Bronchial epithelial cell (primary cell): ENCODE data around the gene OR9Q2. TPM values are rescaled to one million over a fixed set of nuclear protein-coding genes. Genes with fewer than 3 reads are reported as not detected.

Source experiments
- DNase-seq: peaks from one replicate; pipeline ENCODE4 v3.0.0-alpha.2; 2010; ENCODE audit warnings: low read depth
- FAIRE-seq: peaks from 2 replicates; lab custom pipeline; 2011; peaks lifted over from hg19 to GRCh38; lab: Jason Lieb, UNC
- H3K27me3 ChIP-seq: 2 replicates; pipeline ENCODE4 v1.5.1; 2011; ENCODE audit warnings: low read length; ENCODE audit not compliant: control insufficient read depth, insufficient read depth
- H3K36me3 ChIP-seq: 2 replicates; pipeline ENCODE4 v1.5.1; 2011; ENCODE audit warnings: low read length; ENCODE audit not compliant: control insufficient read depth, insufficient read depth
- H3K4me3 ChIP-seq: 2 replicates; pipeline ENCODE4 v1.5.1; 2011; ENCODE audit warnings: mild to moderate bottlenecking, low read depth, low read length, control low read depth
- total RNA-seq: library from RNA; depleted of rRNA; stranded (reverse); fragments of >200 nt; gene quantifications from 2 replicates; pipeline ENCODE4 v1.2.1, GENCODE V29; 2014
- TF ChIP-seq, protein P1 (sequence below): IDR thresholded peaks from 2 replicates; pipeline ENCODE4 v1.5.1; 2011; ENCODE audit warnings: mild to moderate bottlenecking, moderate library complexity, low read length, control low read depth, inconsistent platforms; ENCODE audit not compliant: insufficient read depth, severe bottlenecking

OR9Q2 gene
- total RNA-seq, 1 donor from 2014 or later, result not detected

DNA sequence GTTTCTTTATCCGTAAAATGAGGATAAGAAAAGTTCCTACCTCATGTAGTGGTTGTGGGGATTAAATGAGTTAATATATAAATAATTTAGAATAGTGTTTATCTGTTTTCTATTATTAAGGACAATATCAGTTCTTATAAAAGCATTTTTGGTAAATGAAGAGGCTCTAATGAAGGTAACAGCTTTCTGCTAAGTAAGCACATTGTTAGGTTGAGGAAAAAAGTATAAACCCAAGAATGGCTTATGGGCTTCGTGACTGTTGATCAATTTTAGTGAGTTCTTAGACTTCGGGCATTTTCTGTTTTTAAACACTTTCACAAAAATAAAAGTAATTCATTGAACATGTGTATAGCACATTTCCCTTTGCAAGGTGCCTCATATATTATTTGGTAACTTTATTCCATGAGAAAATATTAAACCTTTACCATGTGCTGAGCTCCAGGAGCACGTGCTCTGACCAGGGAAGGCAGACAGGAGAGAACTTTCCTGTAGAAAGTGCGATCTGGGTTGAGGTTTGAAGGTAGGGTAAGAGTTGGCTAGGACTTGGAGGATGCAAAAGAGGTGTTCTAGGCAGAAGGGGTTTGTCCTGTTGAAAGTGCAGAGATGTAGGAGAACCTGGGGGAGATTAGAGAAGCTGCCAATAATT is 11.3 kb upstream of the OR9Q2 start:
- H3K27me3 ChIP-seq, result no peaks in the 10 kb centered on the region
- TF ChIP-seq, protein P1, sequence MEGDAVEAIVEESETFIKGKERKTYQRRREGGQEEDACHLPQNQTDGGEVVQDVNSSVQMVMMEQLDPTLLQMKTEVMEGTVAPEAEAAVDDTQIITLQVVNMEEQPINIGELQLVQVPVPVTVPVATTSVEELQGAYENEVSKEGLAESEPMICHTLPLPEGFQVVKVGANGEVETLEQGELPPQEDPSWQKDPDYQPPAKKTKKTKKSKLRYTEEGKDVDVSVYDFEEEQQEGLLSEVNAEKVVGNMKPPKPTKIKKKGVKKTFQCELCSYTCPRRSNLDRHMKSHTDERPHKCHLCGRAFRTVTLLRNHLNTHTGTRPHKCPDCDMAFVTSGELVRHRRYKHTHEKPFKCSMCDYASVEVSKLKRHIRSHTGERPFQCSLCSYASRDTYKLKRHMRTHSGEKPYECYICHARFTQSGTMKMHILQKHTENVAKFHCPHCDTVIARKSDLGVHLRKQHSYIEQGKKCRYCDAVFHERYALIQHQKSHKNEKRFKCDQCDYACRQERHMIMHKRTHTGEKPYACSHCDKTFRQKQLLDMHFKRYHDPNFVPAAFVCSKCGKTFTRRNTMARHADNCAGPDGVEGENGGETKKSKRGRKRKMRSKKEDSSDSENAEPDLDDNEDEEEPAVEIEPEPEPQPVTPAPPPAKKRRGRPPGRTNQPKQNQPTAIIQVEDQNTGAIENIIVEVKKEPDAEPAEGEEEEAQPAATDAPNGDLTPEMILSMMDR, result no peak
- FAIRE-seq (no peak), DNase-seq (no peak)
- no peaks in the 10 kb centered on the region for H3K36me3 ChIP-seq
- H3K4me3 ChIP-seq, result no peak overlapping the region

DNA sequence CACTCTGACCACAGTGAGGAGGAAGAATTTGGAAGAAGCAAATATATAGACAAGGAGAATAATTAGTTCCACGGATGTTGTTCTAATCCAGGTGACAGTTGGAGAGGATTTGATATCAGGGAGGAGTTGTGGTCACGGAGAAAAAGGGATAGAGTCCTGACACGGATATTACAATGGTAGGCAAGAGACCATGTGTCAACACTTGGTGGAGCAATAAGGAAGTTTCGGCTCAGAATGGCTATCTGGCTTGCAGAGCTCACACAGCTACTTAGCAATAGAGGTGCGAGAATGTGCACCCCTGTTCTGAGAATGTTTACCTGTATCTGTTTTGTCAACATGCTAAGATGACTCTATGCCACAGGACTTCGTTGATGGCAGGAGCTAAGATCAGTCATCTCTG is 10.4 kb upstream of the OR9Q2 start:
- H3K27me3 ChIP-seq, result no peaks in the 10 kb centered on the region
- no peak for DNase-seq
- no peak overlapping the region for H3K4me3 ChIP-seq
- peak; percentile 7 for FAIRE-seq
- TF ChIP-seq, protein P1, result no peak
- H3K36me3 ChIP-seq, result no peaks in the 10 kb centered on the region

DNA sequence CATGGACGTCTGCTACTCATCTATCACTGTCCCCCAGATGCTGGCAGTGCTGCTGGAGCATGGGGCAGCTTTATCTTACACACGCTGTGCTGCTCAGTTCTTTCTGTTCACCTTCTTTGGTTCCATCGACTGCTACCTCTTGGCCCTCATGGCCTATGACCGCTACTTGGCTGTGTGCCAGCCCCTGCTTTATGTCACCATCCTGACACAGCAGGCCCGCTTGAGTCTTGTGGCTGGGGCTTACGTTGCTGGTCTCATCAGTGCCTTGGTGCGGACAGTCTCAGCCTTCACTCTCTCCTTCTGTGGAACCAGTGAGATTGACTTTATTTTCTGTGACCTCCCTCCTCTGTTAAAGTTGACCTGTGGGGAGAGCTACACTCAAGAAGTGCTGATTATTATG is 9.2 kb upstream of the OR9Q2 start:
- Histone ChIP-seq H3K36me3 (no peaks in the 10 kb centered on the region), H3K27me3 (no peaks in the 10 kb centered on the region), H3K4me3 (no peak overlapping the region)
- FAIRE-seq, result no peak
- no peak for DNase-seq
- TF ChIP-seq, protein P1, result no peak

DNA sequence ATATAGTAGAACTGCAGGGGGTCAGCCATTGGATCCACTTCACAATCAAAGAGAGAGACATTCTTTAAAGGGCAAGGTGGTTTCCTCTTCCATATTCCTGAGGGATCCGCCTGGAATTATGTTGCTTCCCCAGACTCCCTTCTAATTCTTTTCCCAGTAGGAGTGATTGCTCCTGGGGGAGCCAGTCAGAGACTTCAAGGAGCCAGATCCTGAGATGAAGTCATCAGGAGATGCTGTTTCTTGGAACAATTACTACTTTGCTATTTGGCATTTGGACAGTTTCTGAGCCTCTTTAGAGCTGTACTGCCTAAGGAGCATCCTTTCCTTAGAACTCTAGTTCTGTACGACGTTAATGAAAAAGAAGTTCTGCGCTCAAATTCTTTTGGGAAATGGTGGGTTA is 1.9 kb upstream of the OR9Q2 start:
- H3K4me3 ChIP-seq, result no peak overlapping the region
- DNase-seq, result no peak
- FAIRE-seq, result no peak
- TF ChIP-seq, protein P1, result no peak
- H3K36me3 ChIP-seq, result no peaks in the 10 kb centered on the region
- no peaks in the 10 kb centered on the region for H3K27me3 ChIP-seq

DNA sequence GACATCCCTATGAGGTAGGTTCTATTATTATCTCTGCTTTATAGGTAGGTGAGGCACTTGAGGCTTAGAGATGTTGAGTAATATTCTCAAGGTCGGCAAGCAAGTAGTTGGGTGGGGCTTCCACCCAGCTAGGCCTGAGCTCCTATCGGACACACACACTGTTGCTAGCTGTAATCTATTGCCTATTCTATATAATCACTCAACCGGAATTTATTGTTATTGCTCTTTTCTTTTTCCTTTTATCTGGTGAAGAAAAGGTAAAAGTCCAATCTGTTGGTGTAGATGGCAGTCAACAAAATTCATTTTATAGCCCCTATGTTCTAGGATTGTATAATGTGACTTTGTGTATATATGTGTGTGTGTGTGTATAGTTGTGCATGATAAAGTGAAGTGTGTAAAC is 3.4 kb downstream of the OR9Q2 start:
- no peak for FAIRE-seq
- H3K27me3 ChIP-seq, result no peaks in the 10 kb centered on the region
- H3K4me3 ChIP-seq, result no peak overlapping the region
- no peaks in the 10 kb centered on the region for H3K36me3 ChIP-seq
- TF ChIP-seq, protein P1, result no peak
- no peak for DNase-seq

DNA sequence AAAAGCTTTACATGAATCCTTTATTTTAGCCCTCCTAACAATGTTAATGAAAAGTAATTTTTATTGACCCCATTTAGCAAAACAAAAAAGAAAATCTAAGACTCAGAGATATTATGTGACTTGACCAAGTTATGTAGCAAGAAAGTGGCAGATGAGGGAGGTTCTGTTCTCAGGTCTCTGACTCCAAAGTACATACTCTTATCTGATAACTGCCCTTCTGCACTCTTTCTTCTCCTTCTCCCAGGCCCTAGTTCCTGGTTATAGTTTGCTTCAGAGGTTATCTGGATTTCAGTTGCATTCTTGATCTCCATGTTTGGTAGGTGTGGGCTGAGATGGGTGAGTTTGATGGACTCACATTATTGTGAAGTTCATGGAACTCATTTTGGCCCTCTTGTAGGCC is 4.5 kb downstream of the OR9Q2 start:
- DNase-seq (no peak), FAIRE-seq (no peak)
- TF ChIP-seq, protein P1, result no peak
- no peaks in the 10 kb centered on the region for H3K36me3 ChIP-seq
- H3K4me3 ChIP-seq, result no peak overlapping the region
- no peaks in the 10 kb centered on the region for H3K27me3 ChIP-seq
